ENCODE measurements around the gene HIBCH.
"Not testable (repeated sequence)": the region's sequence is repeated elsewhere in the genome, so short reads cannot be mapped to it uniquely, and the experiment has no call there.

Gene HIBCH

GRCh38 chr2:190267302-190267701, 52.3 kb downstream of the HIBCH start:
- TF ChIP-seq ZNF274 (IDR thresholded peaks at IDR 0.05; ENCODE audit: low read depth, low read length), result no peak
- no peak overlapping the region for H3K4me3 ChIP-seq (ENCODE audit: low read length)

GRCh38 chr2:190266314-190266713, 53.3 kb downstream of the HIBCH start:
- TF ChIP-seq ZNF274 (IDR thresholded peaks at IDR 0.05; ENCODE audit: low read depth, low read length), result no peak
- no peak overlapping the region for H3K4me3 ChIP-seq (ENCODE audit: low read length)

- H3K4me3 ChIP-seq (ENCODE audit: low read length), result no peak overlapping the region
- no peak for TF ChIP-seq ZNF274 (IDR thresholded peaks at IDR 0.05; ENCODE audit: low read depth, low read length)
Measured at GRCh38 chr2:190261851-190262250, 57.8 kb downstream of the HIBCH start.

- H3K4me3 ChIP-seq (ENCODE audit: low read length), result no peak overlapping the region
- no peak for TF ChIP-seq ZNF274 (IDR thresholded peaks at IDR 0.05; ENCODE audit: low read depth, low read length)
Measured at GRCh38 chr2:190256087-190256486, 63.5 kb downstream of the HIBCH start.

GRCh38 chr2:190255676-190256075, 64.0 kb downstream of the HIBCH start:
- H3K4me3 ChIP-seq (ENCODE audit: low read length), result no peak overlapping the region
- TF ChIP-seq ZNF274 (IDR thresholded peaks at IDR 0.05; ENCODE audit: low read depth, low read length), result no peak

GRCh38 chr2:190254063-190254850, 65.4 kb downstream of the HIBCH start:
- H3K4me3 ChIP-seq (ENCODE audit: low read length), result no peak overlapping the region
- no peak for TF ChIP-seq ZNF274 (IDR thresholded peaks at IDR 0.05; ENCODE audit: low read depth, low read length)

GRCh38 chr2:190250421-190250820, 69.2 kb downstream of the HIBCH start:
- H3K4me3 ChIP-seq (ENCODE audit: low read length), result no peak overlapping the region
- TF ChIP-seq ZNF274 (IDR thresholded peaks at IDR 0.05; ENCODE audit: low read depth, low read length), result no peak

- no peak overlapping the region for H3K4me3 ChIP-seq (ENCODE audit: low read length)
- TF ChIP-seq ZNF274 (IDR thresholded peaks at IDR 0.05; ENCODE audit: low read depth, low read length), result no peak
Measured at GRCh38 chr2:190235551-190236075, 84.0 kb downstream of the HIBCH start.

- no peak for TF ChIP-seq ZNF274 (IDR thresholded peaks at IDR 0.05; ENCODE audit: low read depth, low read length)
- no peak overlapping the region for H3K4me3 ChIP-seq (ENCODE audit: low read length)
Measured at GRCh38 chr2:190235101-190235500, 84.5 kb downstream of the HIBCH start.

GRCh38 chr2:190223989-190224388, 95.6 kb downstream of the HIBCH start:
- not testable (repeated sequence) for H3K4me3 ChIP-seq (ENCODE audit: low read length)

GRCh38 chr2:190222745-190223144, 96.9 kb downstream of the HIBCH start:
- not testable (repeated sequence) for H3K4me3 ChIP-seq (ENCODE audit: low read length)

GRCh38 chr2:190221429-190221828, 98.2 kb downstream of the HIBCH start:
- no peak overlapping the region for H3K4me3 ChIP-seq (ENCODE audit: low read length)
- no peak for TF ChIP-seq ZNF274 (IDR thresholded peaks at IDR 0.05; ENCODE audit: low read depth, low read length)

GRCh38 chr2:190219186-190219585, 100.4 kb downstream of the HIBCH start:
- no peak for TF ChIP-seq ZNF274 (IDR thresholded peaks at IDR 0.05; ENCODE audit: low read depth, low read length)
- no peak overlapping the region for H3K4me3 ChIP-seq (ENCODE audit: low read length)

- H3K4me3 ChIP-seq (ENCODE audit: low read length), result no peak overlapping the region
- TF ChIP-seq ZNF274 (IDR thresholded peaks at IDR 0.05; ENCODE audit: low read depth, low read length), result no peak
Measured at GRCh38 chr2:190217616-190218015, 102.0 kb downstream of the HIBCH start.

- no peak overlapping the region for H3K4me3 ChIP-seq (ENCODE audit: low read length)
- TF ChIP-seq ZNF274 (IDR thresholded peaks at IDR 0.05; ENCODE audit: low read depth, low read length), result no peak
Measured at GRCh38 chr2:190216829-190217228, 102.8 kb downstream of the HIBCH start.

GRCh38 chr2:190215620-190216019, 104.0 kb downstream of the HIBCH start:
- TF ChIP-seq ZNF274 (IDR thresholded peaks at IDR 0.05; ENCODE audit: low read depth, low read length), result no peak
- H3K4me3 ChIP-seq (ENCODE audit: low read length), result no peak overlapping the region
